Measurements from ENCODE around the gene GPRC5A. TPM values are rescaled to one million over a fixed set of nuclear protein-coding genes. Genes with fewer than 3 reads are reported as not detected.
"Not testable (repeated sequence)": the region's sequence is repeated elsewhere in the genome, so short reads cannot be mapped to it uniquely, and the experiment has no call there.

Gene GPRC5A, protein sequence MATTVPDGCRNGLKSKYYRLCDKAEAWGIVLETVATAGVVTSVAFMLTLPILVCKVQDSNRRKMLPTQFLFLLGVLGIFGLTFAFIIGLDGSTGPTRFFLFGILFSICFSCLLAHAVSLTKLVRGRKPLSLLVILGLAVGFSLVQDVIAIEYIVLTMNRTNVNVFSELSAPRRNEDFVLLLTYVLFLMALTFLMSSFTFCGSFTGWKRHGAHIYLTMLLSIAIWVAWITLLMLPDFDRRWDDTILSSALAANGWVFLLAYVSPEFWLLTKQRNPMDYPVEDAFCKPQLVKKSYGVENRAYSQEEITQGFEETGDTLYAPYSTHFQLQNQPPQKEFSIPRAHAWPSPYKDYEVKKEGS
- polyA plus RNA-seq (2013, experiment 1 of 2), result 0.59 TPM
- 0.52 TPM for polyA plus RNA-seq (2013, experiment 2 of 2)

DNA sequence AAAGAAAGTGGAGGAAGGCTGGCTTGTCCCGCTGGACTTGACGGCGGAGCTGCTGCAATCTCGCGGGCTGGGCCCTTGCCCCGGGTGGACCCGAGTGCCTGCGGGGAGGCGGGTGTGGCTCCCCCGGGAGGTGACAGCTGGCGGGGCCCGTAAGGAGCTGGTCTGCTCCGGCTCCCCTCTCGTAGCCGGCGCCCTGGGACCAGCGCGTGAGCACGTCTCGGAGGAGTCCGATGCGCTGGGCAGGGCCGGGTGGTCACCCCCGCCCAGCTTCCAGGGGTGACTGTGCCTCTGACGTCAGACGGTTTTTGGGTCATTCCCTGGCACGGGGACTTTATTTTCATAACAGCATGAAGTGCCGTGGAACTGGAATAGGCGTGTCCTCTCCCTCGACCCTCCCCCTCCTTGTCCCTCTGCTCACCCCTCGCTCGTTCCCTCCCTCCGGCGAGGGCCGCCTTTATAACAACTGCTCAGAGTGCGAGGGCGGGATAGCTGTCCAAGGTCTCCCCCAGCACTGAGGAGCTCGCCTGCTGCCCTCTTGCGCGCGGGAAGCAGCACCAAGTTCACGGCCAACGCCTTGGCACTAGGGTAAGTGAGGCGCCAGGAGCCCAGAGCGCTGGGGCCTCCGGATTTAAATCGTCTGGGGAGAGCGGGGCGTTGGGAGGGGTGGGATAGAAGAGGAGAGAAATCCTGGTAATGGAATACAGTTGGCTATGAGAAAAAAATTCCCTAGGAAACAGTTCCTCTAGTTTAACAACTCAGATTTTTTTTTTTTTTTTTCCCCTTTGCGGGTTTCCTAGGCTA is at the start of gene GPRC5A:
Gene GPRC5A (plus strand): TSS at position 483 of the 801 bp plus-strand sequence. CDS start 16,688 bp downstream, outside the sequence.
- H2BK15ac ChIP-seq (replicated peaks; ENCODE audit: low read depth), result no peak within 1 kb of the TSS
- no peaks in the 10 kb centered on the region for H3K27me3 ChIP-seq (ENCODE audit: insufficient read depth, low read length, poor library complexity)
- H2BK120ac ChIP-seq (ENCODE audit: low read depth, low read length), result no peak within 1 kb of the TSS
- H3K18ac ChIP-seq (ENCODE audit: low read length), result peak within 1 kb of the TSS; percentile 64
- H3K4ac ChIP-seq (ENCODE audit: low read depth, low read length), result peak within 1 kb of the TSS; percentile 10
- H3K36me3 ChIP-seq (ENCODE audit: control insufficient read depth, insufficient read depth, low read length), result no peaks in the 10 kb centered on the region
- H3K56ac ChIP-seq (ENCODE audit: low read length), result peak within 1 kb of the TSS; percentile 77
- WGBS (ENCODE audit: extremely low coverage, insufficient coverage, low lambda C conversion rate), result no CpG with 5 or more reads among the region's 50 CpGs
- H3K79me2 ChIP-seq (ENCODE audit: control insufficient read depth, insufficient read depth, low read length), result no peaks in the 10 kb centered on the region
- peak; percentile 83 for DNase-seq
- no peak within 1 kb of the TSS for H2BK5ac ChIP-seq (ENCODE audit: low read length)
- no peak within 1 kb of the TSS for H3K27ac ChIP-seq (ENCODE audit: low read depth, low read length)
- peak within 1 kb of the TSS; percentile 94 for H3K4me2 ChIP-seq (ENCODE audit: low read length)
- H3K4me3 ChIP-seq (ENCODE audit: low read length), result peak within 1 kb of the TSS; percentile 30
- H3K79me1 ChIP-seq (ENCODE audit: low read length), result no peaks in the 10 kb centered on the region
- H2AK5ac ChIP-seq (ENCODE audit: low read length), result no peak within 1 kb of the TSS
- no peak within 1 kb of the TSS for H4K5ac ChIP-seq (ENCODE audit: low read length)
- H3K9ac ChIP-seq (ENCODE audit: low read length), result peak within 1 kb of the TSS; percentile 60
- peaks cover 2% of the 10 kb centered on the region for H3K4me1 ChIP-seq (ENCODE audit: control insufficient read depth, low read depth, low read length)
- H4K8ac ChIP-seq (ENCODE audit: low read depth, low read length), result no peak within 1 kb of the TSS
- no peak within 1 kb of the TSS for H3K23ac ChIP-seq (ENCODE audit: low read length)

DNA sequence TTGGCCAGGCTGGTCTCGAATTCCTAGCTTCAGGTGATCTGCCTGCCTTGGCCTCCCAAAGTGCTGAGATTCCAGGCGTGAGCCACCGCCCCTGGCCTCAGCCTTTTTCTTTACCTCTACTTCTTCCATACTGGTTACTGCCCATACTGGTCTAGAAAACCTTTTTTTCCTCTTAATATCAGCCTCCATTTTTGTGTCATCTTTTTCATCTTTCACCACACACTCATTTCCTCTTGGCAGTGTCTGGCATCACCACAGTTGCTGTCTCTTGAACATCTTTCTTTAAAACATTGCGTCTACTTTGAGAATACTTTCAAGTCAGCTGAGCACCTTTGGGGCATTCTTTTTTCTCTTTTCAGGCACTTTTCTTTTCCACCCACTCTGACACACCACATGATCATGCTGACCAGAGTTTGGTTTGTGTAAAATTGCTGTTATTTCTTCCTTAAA is 45.5 kb upstream of the GPRC5A start:
- no peak for DNase-seq
- H3K23ac ChIP-seq (ENCODE audit: low read length), result no peak overlapping the region
- H3K56ac ChIP-seq (ENCODE audit: low read length), result no peak overlapping the region
- no peak overlapping the region for H3K27ac ChIP-seq (ENCODE audit: low read depth, low read length)
- no peaks in the 10 kb centered on the region for H3K36me3 ChIP-seq (ENCODE audit: control insufficient read depth, insufficient read depth, low read length)
- H2BK15ac ChIP-seq (replicated peaks; ENCODE audit: low read depth), result no peak overlapping the region
- no peaks in the 10 kb centered on the region for H3K4me1 ChIP-seq (ENCODE audit: control insufficient read depth, low read depth, low read length)
- H3K9ac ChIP-seq (ENCODE audit: low read length), result no peak overlapping the region
- no peak overlapping the region for H2BK5ac ChIP-seq (ENCODE audit: low read length)
- no peak overlapping the region for H2AK5ac ChIP-seq (ENCODE audit: low read length)
- no peak overlapping the region for H3K18ac ChIP-seq (ENCODE audit: low read length)
- no peak overlapping the region for H4K8ac ChIP-seq (ENCODE audit: low read depth, low read length)
- WGBS (ENCODE audit: extremely low coverage, insufficient coverage, low lambda C conversion rate), result no CpG with 5 or more reads among the region's 4 CpGs
- no peaks in the 10 kb centered on the region for H3K27me3 ChIP-seq (ENCODE audit: insufficient read depth, low read length, poor library complexity)
- H3K4me2 ChIP-seq (ENCODE audit: low read length), result no peak overlapping the region
- H4K5ac ChIP-seq (ENCODE audit: low read length), result no peak overlapping the region
- no peak overlapping the region for H2BK120ac ChIP-seq (ENCODE audit: low read depth, low read length)
- no peak overlapping the region for H3K4ac ChIP-seq (ENCODE audit: low read depth, low read length)
- H3K79me1 ChIP-seq (ENCODE audit: low read length), result no peaks in the 10 kb centered on the region
- no peaks in the 10 kb centered on the region for H3K79me2 ChIP-seq (ENCODE audit: control insufficient read depth, insufficient read depth, low read length)
- no peak overlapping the region for H3K4me3 ChIP-seq (ENCODE audit: low read length)

DNA sequence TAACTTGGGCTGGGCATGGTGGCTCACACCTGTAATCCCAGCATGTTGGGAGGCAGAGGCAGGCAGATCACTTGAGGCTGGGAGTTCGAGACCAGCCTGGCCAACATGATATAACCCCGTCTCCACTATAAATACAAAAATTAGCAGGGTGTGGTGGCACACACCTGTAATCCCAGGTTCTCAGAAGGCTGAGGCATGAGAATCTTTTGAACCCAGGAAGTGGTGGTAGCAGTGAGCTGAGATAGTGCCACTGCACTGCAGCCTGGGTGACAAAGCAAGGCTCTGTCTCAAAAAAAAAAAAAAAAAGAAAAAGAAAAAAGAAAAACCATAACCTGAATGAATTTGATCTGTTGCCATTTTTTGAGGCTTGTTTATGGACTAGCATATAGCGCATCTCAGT is 44.6 kb upstream of the GPRC5A start:
- H3K56ac ChIP-seq (ENCODE audit: low read length); H3K27ac ChIP-seq (ENCODE audit: low read depth, low read length); H2BK120ac ChIP-seq (ENCODE audit: low read depth, low read length); H2AK5ac ChIP-seq (ENCODE audit: low read length); H4K8ac ChIP-seq (ENCODE audit: low read depth, low read length); H2BK5ac ChIP-seq (ENCODE audit: low read length); DNase-seq; H3K79me1 ChIP-seq (ENCODE audit: low read length); H3K27me3 ChIP-seq (ENCODE audit: insufficient read depth, low read length, poor library complexity); H3K4me1 ChIP-seq (ENCODE audit: control insufficient read depth, low read depth, low read length); H2BK15ac ChIP-seq (replicated peaks; ENCODE audit: low read depth); H3K4me2 ChIP-seq (ENCODE audit: low read length); H3K4me3 ChIP-seq (ENCODE audit: low read length); H3K79me2 ChIP-seq (ENCODE audit: control insufficient read depth, insufficient read depth, low read length); H3K23ac ChIP-seq (ENCODE audit: low read length); H3K9ac ChIP-seq (ENCODE audit: low read length); H3K18ac ChIP-seq (ENCODE audit: low read length); H4K5ac ChIP-seq (ENCODE audit: low read length); H3K36me3 ChIP-seq (ENCODE audit: control insufficient read depth, insufficient read depth, low read length); H3K4ac ChIP-seq (ENCODE audit: low read depth, low read length): not testable (repeated sequence)
- WGBS (ENCODE audit: extremely low coverage, insufficient coverage, low lambda C conversion rate), result no CpG with 5 or more reads among the region's 3 CpGs

DNA sequence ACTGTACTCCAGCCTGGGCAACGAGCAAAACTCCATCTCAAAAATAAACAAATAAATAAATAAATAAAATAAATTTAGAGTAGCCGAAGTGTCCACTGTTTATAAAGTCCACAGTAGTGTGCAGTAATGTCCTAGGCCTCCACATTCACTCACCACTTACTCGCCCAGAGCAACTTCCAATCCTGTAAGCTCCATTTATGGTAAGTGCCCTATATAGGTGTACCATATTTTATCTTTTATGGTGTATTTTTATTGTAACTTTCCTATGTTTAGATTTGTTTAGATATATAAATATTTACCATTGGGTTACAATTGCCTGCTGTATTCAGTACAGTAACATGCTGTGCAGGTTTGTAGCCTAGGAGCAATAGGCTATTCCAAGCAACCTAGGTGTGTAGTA is 37.9 kb upstream of the GPRC5A start:
- H4K5ac ChIP-seq (ENCODE audit: low read length), result no peak overlapping the region

GRCh38 chr12:12859690-12860089 is 31.7 kb upstream of the GPRC5A start:
- no peak for DNase-seq
- H3K36me3 ChIP-seq (ENCODE audit: control insufficient read depth, insufficient read depth, low read length), result no peaks in the 10 kb centered on the region
- H3K56ac ChIP-seq (ENCODE audit: low read length), result no peak overlapping the region
- H2BK120ac ChIP-seq (ENCODE audit: low read depth, low read length), result no peak overlapping the region
- H2AK5ac ChIP-seq (ENCODE audit: low read length), result no peak overlapping the region
- no peak overlapping the region for H3K18ac ChIP-seq (ENCODE audit: low read length)
- H4K8ac ChIP-seq (ENCODE audit: low read depth, low read length), result no peak overlapping the region
- H2BK15ac ChIP-seq (replicated peaks; ENCODE audit: low read depth), result no peak overlapping the region
- H3K27ac ChIP-seq (ENCODE audit: low read depth, low read length), result no peak overlapping the region
- no peaks in the 10 kb centered on the region for H3K79me2 ChIP-seq (ENCODE audit: control insufficient read depth, insufficient read depth, low read length)
- H4K5ac ChIP-seq (ENCODE audit: low read length), result no peak overlapping the region
- H3K23ac ChIP-seq (ENCODE audit: low read length), result no peak overlapping the region
- no peak overlapping the region for H3K9ac ChIP-seq (ENCODE audit: low read length)
- H3K79me1 ChIP-seq (ENCODE audit: low read length), result no peaks in the 10 kb centered on the region
- WGBS (ENCODE audit: extremely low coverage, insufficient coverage, low lambda C conversion rate), result no CpG with 5 or more reads among the region's 1 CpG
- no peaks in the 10 kb centered on the region for H3K4me1 ChIP-seq (ENCODE audit: control insufficient read depth, low read depth, low read length)
- no peaks in the 10 kb centered on the region for H3K27me3 ChIP-seq (ENCODE audit: insufficient read depth, low read length, poor library complexity)
- no peak overlapping the region for H3K4me2 ChIP-seq (ENCODE audit: low read length)
- no peak overlapping the region for H2BK5ac ChIP-seq (ENCODE audit: low read length)
- H3K4ac ChIP-seq (ENCODE audit: low read depth, low read length), result no peak overlapping the region
- H3K4me3 ChIP-seq (ENCODE audit: low read length), result no peak overlapping the region

More for the DNA sequence above, 37.9 kb upstream of the GPRC5A start:
- no peaks in the 10 kb centered on the region for H3K36me3 ChIP-seq (ENCODE audit: control insufficient read depth, insufficient read depth, low read length)
- H3K27ac ChIP-seq (ENCODE audit: low read depth, low read length), result no peak overlapping the region
- H3K79me1 ChIP-seq (ENCODE audit: low read length), result no peaks in the 10 kb centered on the region
- no CpG with 5 or more reads among the region's 3 CpGs for WGBS (ENCODE audit: extremely low coverage, insufficient coverage, low lambda C conversion rate)
- no peaks in the 10 kb centered on the region for H3K4me1 ChIP-seq (ENCODE audit: control insufficient read depth, low read depth, low read length)
- H2BK120ac ChIP-seq (ENCODE audit: low read depth, low read length), result no peak overlapping the region
- no peak overlapping the region for H4K8ac ChIP-seq (ENCODE audit: low read depth, low read length)
- H2BK15ac ChIP-seq (replicated peaks; ENCODE audit: low read depth), result no peak overlapping the region
- no peak overlapping the region for H3K4me2 ChIP-seq (ENCODE audit: low read length)
- H3K4ac ChIP-seq (ENCODE audit: low read depth, low read length), result no peak overlapping the region
- H3K56ac ChIP-seq (ENCODE audit: low read length), result no peak overlapping the region
- H3K27me3 ChIP-seq (ENCODE audit: insufficient read depth, low read length, poor library complexity), result no peaks in the 10 kb centered on the region
- no peak overlapping the region for H2AK5ac ChIP-seq (ENCODE audit: low read length)
- no peak overlapping the region for H3K18ac ChIP-seq (ENCODE audit: low read length)
- H3K4me3 ChIP-seq (ENCODE audit: low read length), result no peak overlapping the region
- H3K9ac ChIP-seq (ENCODE audit: low read length), result no peak overlapping the region
- H3K23ac ChIP-seq (ENCODE audit: low read length), result no peak overlapping the region
- H2BK5ac ChIP-seq (ENCODE audit: low read length), result no peak overlapping the region
- no peaks in the 10 kb centered on the region for H3K79me2 ChIP-seq (ENCODE audit: control insufficient read depth, insufficient read depth, low read length)
- DNase-seq, result no peak

All from mesendoderm (in vitro differentiated cells).